ENCODE results near the gene BSND. TPM values are rescaled to one million over a fixed set of nuclear protein-coding genes. Genes with fewer than 3 reads are reported as not detected.

The BSND gene
- total RNA-seq, 1 experiment from 2014 or later: not detected

GRCh38 chr1:54976747-54977146, 22.0 kb upstream of the BSND start:
- intact Hi-C loops (cut with micrococcal nuclease; ENCODE audit: unreplicated experiment): no loop called here
- POLR2A ChIA-PET (ENCODE audit: low non-redundant PET): no interaction called here

GRCh38 chr1:54977533-54978297, 21.0 kb upstream of the BSND start:
- TF ChIP-seq CTCF (conservative IDR thresholded peaks at IDR 0.05; ENCODE audit: low read depth, low read length) (no peak), EZH2 (IDR thresholded peaks at IDR 0.05; ENCODE audit: borderline replicate concordance, low read depth, low read length, poor library complexity, severe bottlenecking) (no peak)
- intact Hi-C loops (cut with micrococcal nuclease; ENCODE audit: unreplicated experiment): no loop called here
- BruUV-seq (replicated peaks): no TSS peak
- no peak for DNase-seq (ENCODE audit: low spot score)
- H3K4me3 ChIP-seq (ENCODE audit: low read depth, low read length, poor library complexity, severe bottlenecking): no peak overlapping the region
- H3K9me3 ChIP-seq (ENCODE audit: low read depth, low read length, poor library complexity, severe bottlenecking): no peaks in the 10 kb centered on the region
- no peak overlapping the region for H3K27ac ChIP-seq (ENCODE audit: low read depth, low read length, poor library complexity, severe bottlenecking)
- ChIA-PET POLR2A (ENCODE audit: low non-redundant PET) (no interaction called here), CTCF (no interaction called here)
- H3K36me3 ChIP-seq (ENCODE audit: insufficient read depth, low read length, poor library complexity, severe bottlenecking): no peaks in the 10 kb centered on the region
- H3K27me3 ChIP-seq (replicated peaks; ENCODE audit: insufficient read depth, low read depth, low read length, poor library complexity): peaks cover 6% of the 10 kb centered on the region
- peaks cover 6% of the 10 kb centered on the region for H3K4me1 ChIP-seq (ENCODE audit: insufficient read depth, low read length, poor library complexity, severe bottlenecking)

More at GRCh38 chr1:54976747-54977146, 22.0 kb upstream of the BSND start:
- TF ChIP-seq CTCF (conservative IDR thresholded peaks at IDR 0.05; ENCODE audit: low read depth, low read length) (no peak), EZH2 (IDR thresholded peaks at IDR 0.05; ENCODE audit: borderline replicate concordance, low read depth, low read length, poor library complexity, severe bottlenecking) (no peak)
- no peaks in the 10 kb centered on the region for H3K9me3 ChIP-seq (ENCODE audit: low read depth, low read length, poor library complexity, severe bottlenecking)
- no peaks in the 10 kb centered on the region for H3K36me3 ChIP-seq (ENCODE audit: insufficient read depth, low read length, poor library complexity, severe bottlenecking)
- CTCF ChIA-PET: no interaction called here
- peaks cover 6% of the 10 kb centered on the region for H3K4me1 ChIP-seq (ENCODE audit: insufficient read depth, low read length, poor library complexity, severe bottlenecking)
- no peak for DNase-seq (ENCODE audit: low spot score)
- no peak overlapping the region for H3K4me3 ChIP-seq (ENCODE audit: low read depth, low read length, poor library complexity, severe bottlenecking)
- no TSS peak for BruUV-seq (replicated peaks)
- peaks cover 6% of the 10 kb centered on the region for H3K27me3 ChIP-seq (replicated peaks; ENCODE audit: insufficient read depth, low read depth, low read length, poor library complexity)
- H3K27ac ChIP-seq (ENCODE audit: low read depth, low read length, poor library complexity, severe bottlenecking): no peak overlapping the region

GRCh38 chr1:54978528-54979326, 20.0 kb upstream of the BSND start:
- CTCF ChIA-PET: interaction anchor here (1.2 kb wide), 1 partner anchor 34 kb away, joined by 3 read pairs; no protein-coding TSS in a partner anchor
- POLR2A ChIA-PET (ENCODE audit: low non-redundant PET): no interaction called here
- H3K4me3 ChIP-seq (ENCODE audit: low read depth, low read length, poor library complexity, severe bottlenecking): no peak overlapping the region
- peaks cover 6% of the 10 kb centered on the region for H3K4me1 ChIP-seq (ENCODE audit: insufficient read depth, low read length, poor library complexity, severe bottlenecking)
- no peak for DNase-seq (ENCODE audit: low spot score)
- peaks cover 6% of the 10 kb centered on the region for H3K27me3 ChIP-seq (replicated peaks; ENCODE audit: insufficient read depth, low read depth, low read length, poor library complexity)
- intact Hi-C loops (cut with micrococcal nuclease; ENCODE audit: unreplicated experiment): no loop called here
- no peak for TF ChIP-seq EZH2 (IDR thresholded peaks at IDR 0.05; ENCODE audit: borderline replicate concordance, low read depth, low read length, poor library complexity, severe bottlenecking)
- no peak for TF ChIP-seq CTCF (conservative IDR thresholded peaks at IDR 0.05; ENCODE audit: low read depth, low read length)
- no TSS peak for BruUV-seq (replicated peaks)
- H3K27ac ChIP-seq (ENCODE audit: low read depth, low read length, poor library complexity, severe bottlenecking): no peak overlapping the region
- no peaks in the 10 kb centered on the region for H3K36me3 ChIP-seq (ENCODE audit: insufficient read depth, low read length, poor library complexity, severe bottlenecking)
- H3K9me3 ChIP-seq (ENCODE audit: low read depth, low read length, poor library complexity, severe bottlenecking): no peaks in the 10 kb centered on the region
